Measurements from ENCODE around the gene PRKD1.

- no peak for TF ChIP-seq POLR2A (IDR thresholded peaks at IDR 0.05)
- TF ChIP-seq CTCF (IDR thresholded peaks at IDR 0.05), result no peak
- no peak for TF ChIP-seq EP300 (IDR thresholded peaks at IDR 0.05)
These were observed 12.8 kb upstream of the PRKD1 start for GRCh38 chr14:29940482-29940881.

Data from tibial nerve (tissue), 4 donors.